ENCODE data around the gene PITPNM2.

The PITPNM2 gene

GRCh38 chr12:123150744-123151456 is at the start of gene PITPNM2:
TSS of gene PITPNM2 (minus strand) at chr12:123151090. CDS start at chr12:123034590, 116,500 bp downstream.
- DNase-seq (ENCODE audit: low read depth) = peak; percentile 56

- DNase-seq (ENCODE audit: low read depth) = no peak
Observed at GRCh38 chr12:123200414-123200813, 49.5 kb upstream of the PITPNM2 start.

- no peak for DNase-seq (ENCODE audit: low read depth)
Observed at GRCh38 chr12:123199936-123200335, 49.0 kb upstream of the PITPNM2 start.

DNA sequence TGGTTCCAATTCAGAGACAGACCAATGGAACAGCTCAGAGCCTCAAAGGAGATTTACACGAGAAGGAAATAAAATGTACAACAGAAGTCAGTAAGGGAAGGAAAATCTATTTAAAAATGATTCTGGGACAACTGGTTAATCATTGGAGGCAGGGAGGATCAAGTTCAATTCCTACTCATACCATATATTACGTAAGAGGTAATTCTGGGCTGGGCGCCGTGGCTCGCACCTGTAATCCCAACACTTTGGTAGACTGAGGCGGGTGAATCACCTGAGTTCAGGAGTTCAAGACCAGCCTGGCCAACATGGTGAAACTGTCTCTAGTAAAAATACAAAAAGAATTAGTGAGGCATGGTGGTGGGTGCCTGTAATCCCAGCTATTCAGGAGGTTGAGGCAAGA is 36.7 kb upstream of the PITPNM2 start:
- no peak for DNase-seq (ENCODE audit: low read depth)

DNA sequence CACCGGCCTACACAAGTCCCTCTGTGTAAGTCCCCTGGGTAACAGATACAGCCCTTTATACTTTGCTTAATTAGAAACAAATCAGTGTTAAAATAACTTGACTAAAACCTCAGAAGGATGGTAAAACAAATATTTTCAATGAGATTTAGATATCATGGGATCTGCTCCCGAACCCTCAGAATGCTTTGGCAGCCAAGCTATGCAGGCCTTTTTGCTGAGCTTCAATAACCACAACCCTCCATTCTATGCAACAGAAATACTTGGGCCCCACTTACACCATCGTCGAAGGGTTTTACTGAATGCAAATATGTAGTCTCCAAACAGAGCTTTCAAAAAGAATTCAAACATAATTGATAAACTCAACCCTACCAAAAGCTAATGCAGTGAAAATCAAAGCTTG is 29.3 kb upstream of the PITPNM2 start:
- no peak for DNase-seq (ENCODE audit: low read depth)

DNA sequence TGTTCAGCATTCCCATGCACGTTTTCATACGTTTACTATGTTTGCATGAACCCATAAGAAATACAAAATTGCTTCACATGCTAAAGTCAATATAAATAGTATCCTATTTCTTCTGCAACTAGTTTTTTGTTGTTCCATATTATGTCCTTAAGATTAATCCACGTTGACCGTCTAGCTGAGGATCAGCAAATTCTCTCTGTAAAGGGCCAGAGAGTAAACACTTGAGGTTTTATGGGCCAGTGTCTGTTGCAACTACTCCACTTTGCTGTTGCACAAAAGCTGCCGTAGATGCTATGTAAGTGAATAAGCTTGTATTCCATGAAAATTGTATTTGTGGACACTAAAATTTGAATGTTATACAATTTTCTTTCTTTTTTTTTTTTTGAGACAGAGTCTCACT is 21.1 kb upstream of the PITPNM2 start:
- DNase-seq (ENCODE audit: low read depth) = no peak

DNA sequence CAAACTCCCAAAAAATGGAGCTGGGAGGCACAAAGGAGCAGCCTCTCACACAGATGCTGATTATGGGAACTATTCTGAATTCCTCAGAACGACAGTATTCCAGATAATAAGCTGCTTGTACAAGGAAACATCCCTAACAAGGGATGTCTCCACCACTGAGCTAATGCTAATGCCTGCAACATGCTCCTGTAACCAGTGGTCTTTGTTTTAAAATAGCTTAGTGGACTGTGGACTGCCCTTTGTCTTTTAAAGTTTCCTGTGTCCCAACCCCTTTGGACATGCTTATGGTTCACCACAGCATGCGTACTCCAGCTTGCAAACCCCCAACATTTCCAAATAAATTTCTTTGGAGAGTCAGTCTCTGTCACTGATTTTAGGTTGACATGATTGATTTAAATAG is 16.4 kb upstream of the PITPNM2 start:
- DNase-seq (ENCODE audit: low read depth) = no peak

GRCh38 chr12:123165537-123165936 is 14.6 kb upstream of the PITPNM2 start:
- no peak for DNase-seq (ENCODE audit: low read depth)

GRCh38 chr12:123164710-123165261 is 13.9 kb upstream of the PITPNM2 start:
- DNase-seq (ENCODE audit: low read depth) = no peak

- no peak for DNase-seq (ENCODE audit: low read depth)
Observed at GRCh38 chr12:123164222-123164621, 13.3 kb upstream of the PITPNM2 start.

DNA sequence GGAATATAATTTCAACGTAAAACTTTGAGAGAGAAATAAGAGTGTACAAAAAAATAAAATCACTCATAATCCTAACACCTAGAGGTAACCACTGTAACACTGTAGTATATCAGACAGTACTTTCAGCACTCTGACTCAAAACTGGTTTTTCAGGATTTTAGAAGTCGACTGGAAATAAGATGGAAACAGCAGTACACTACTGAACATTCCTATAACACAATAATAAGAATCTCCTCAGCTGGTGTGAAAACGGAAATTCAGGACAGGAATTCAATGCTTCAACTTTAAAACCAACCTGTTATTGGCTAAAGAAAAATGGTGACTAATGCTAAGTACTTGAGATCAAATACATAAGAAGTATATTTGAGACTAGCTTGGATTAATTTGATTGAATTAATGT is 12.3 kb upstream of the PITPNM2 start:
- no peak for DNase-seq (ENCODE audit: low read depth)

- DNase-seq (ENCODE audit: low read depth) = no peak
Observed at GRCh38 chr12:123160801-123161487, 10.1 kb upstream of the PITPNM2 start.

DNA sequence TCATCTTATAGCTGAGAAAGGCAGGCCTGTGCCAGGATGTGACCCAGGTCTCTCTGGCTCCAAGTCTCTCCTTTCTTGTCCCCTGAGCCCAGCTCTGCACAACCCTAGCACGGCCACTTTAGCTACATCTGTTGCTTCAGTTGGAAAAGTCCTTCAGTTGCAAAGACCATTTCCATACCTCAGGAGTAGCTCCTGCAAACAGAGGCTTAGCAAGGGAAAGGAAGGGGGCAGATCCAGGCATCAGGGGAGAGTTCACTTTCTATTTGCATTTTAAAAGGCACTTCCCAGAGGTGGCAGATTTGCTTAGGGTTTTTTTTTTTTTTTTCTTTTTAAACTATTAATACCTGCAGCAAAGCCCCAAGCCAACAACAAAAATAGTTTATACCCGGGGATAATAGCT is 3.0 kb upstream of the PITPNM2 start:
- DNase-seq (ENCODE audit: low read depth) = no peak

- no peak for DNase-seq (ENCODE audit: low read depth)
Observed at GRCh38 chr12:123152833-123153232, 1.9 kb upstream of the PITPNM2 start.

GRCh38 chr12:123151457-123152454 is 866 bp upstream of the PITPNM2 start:
- DNase-seq (ENCODE audit: low read depth) = no peak

DNA sequence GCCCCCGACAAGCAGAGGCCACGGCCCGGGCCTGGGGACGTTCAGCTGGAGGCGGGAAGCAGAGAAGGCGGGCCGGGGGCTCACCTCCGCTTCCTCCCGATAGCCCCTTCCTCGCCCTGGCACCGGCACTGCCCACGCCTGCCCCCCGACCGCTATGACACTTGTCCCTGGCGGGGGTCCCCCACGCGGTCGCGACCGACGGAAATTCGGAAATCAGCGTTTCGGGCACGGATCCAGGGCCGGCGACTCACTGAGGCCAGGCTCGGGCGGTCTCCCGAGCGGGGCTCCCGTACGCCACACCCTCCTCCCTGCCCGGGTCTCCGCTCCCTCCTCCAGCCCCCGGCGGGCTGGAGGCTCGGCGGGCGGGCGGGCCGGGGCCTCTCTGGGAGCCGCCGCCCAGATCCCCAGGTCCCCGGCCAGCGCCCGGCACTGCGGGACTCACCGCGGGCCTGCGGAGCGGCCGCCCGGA is 581 bp downstream of the PITPNM2 start:
- no peak for DNase-seq (ENCODE audit: low read depth)

GRCh38 chr12:123149501-123150274 is 1.2 kb downstream of the PITPNM2 start:
- DNase-seq (ENCODE audit: low read depth) = no peak

DNA sequence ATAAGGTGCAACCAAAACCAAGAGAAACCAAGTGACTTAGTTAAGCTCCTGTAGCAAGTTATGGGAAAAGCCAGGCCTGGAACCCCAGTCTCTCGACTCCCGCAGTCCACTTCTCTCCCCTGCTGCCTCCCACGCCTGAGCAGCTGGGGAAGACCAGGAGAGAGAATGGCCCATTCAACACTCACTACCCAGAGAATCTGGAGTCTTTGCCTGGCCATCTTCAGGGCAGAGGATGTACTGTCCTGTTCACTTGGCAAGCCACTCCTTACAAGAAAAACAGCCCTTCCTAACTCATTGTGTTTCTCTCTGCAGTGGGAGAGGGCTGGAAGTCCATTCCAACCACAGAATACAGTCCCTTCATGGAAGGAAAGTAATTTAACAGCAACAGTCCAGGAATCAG is 1.8 kb downstream of the PITPNM2 start:
- DNase-seq (ENCODE audit: low read depth) = no peak

DNA sequence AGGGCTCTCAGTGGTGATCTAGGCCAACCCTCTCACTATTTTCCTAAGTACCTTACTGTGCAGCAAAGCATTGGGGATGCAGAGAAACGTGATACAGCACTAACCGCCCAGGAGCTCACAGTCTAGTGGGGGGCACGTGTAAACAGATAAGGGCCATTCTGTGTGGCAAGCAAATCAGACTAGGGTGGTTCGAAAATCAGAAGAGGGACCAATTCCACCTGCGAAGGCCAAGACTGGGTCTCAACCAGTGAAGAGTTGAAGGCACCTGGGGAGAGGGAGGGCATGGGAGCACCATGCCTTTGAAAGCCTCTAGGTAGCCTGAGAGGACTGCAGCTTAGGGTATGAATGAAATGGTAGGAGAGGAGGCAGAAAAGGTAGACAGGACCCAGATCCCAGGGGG is 2.2 kb downstream of the PITPNM2 start:
- no peak for DNase-seq (ENCODE audit: low read depth)

GRCh38 chr12:123148223-123148622 is 2.7 kb downstream of the PITPNM2 start:
- no peak for DNase-seq (ENCODE audit: low read depth)

DNA sequence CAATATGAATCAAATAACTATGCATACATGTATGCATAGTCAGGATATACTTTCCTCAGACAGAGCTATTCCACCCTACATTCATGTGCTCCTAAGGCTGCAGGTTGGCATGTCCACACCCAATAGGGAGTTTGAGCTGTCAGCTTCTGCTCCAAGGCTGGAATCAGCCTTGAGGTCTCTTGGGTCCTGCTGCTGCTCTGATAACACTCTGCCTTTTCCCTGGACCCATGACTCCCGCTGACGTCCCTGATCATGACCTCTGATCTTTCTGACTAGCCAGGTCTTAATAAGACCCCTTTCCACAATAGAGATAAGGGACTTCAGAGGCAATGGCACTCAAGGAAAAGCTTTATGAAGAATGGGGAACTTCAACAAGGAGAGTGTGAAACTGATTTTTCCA is 5.7 kb downstream of the PITPNM2 start:
- no peak for DNase-seq (ENCODE audit: low read depth)
